ENCODE results near the gene LEFTY1.
A peak's percentile ranks its signal among the peaks of the same experiment; 100 is the strongest.
"Not testable (repeated sequence)": the region's sequence is repeated elsewhere in the genome, so short reads cannot be mapped to it uniquely, and the experiment has no call there.

LEFTY1 gene

GRCh38 chr1:225888898-225889601 lies at the start of gene LEFTY1:
LEFTY1 (minus strand) TSS chr1:225889146; CDS start chr1:225889066, 80 bp downstream.
- DNase-seq (ENCODE audit: extremely low read depth in 1 of 2, low read depth in 1 of 2) = no peak

DNA sequence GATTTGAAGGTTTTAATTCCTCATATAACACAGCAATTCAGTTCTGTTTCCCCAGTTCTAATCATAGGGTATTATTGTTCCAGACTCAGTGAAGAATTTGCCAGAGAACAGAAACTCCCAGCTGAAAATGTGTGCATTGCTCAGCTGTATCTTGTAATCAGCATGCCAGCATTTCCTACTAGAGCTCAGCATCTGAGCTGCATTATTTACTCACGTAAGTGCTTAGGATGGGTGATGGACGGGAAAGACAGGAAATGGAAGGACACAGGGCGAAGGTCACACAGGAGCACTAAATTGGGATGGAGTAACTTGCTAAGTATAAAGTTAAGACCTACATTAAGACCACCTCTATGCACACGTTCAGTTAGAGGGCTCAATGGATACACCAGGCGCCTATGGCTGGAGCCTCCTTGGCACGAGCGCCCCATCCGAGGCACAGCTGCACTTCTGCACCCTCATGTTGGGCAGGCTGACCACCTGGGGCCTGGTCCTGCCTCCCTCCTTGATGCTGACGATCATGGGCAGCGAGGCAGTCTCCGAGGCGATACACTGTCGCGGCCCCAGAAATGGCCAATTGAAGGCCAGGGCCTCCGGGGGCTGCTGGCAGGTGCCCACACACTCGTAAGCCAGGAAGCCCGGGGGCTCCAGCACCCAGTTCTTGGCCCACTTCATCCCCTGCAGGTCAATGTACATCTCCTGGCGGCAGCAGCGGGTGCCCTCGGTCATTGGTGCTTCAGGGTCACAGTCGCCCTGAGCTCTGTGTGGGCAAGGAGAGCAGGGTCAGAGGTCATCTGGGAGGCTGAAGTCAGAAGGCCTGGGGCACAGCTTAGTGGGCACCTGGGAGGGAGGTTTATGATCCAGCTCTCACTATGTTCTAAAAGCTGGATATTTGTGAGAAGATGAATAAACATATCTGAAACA lies 48.4 kb upstream of the LEFTY1 start:
- no peak for DNase-seq (ENCODE audit: extremely low read depth in 1 of 2, low read depth in 1 of 2)

DNA sequence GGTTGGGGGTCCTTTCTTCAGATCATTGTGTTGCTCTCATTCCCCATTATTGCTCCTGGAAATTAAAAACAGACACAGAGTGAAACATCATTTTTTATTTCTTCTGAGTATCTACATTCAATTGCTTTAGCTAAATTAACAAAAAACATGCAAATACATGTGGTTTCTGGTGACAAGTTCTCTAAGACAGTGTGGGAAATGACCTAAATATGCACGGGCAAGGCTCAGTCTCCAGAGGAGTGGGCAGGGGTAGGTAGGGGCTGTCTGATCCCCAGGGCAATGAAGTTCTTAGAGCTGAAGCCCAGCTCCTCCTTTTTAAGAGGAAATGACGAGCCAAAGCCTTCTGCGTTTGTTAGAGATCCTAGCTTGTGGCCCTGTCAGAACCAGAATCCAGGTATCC lies 47.6 kb upstream of the LEFTY1 start:
- no peak for DNase-seq (ENCODE audit: extremely low read depth in 1 of 2, low read depth in 1 of 2)

GRCh38 chr1:225936086-225936485 lies 47.1 kb upstream of the LEFTY1 start:
- not testable (repeated sequence) for DNase-seq (ENCODE audit: extremely low read depth in 1 of 2, low read depth in 1 of 2)

DNA sequence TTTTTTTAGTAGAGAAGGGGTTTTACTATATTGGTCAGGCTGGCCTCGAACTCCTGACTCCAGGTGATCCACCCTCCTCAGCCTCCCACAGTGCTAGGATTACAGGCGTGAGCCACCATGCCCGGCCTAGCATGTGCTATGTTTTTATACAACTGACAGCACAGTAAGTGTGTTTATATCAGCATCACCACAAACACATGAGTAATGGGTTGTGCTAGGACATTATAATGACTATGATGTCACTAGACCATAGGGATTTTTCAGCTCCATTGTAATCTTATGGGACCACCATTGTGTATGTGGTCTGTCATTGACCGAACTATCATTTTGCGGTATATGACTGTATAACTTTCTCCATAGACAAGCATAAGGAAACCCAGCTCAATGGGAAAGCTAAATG lies 45.8 kb upstream of the LEFTY1 start:
- no peak for DNase-seq (ENCODE audit: extremely low read depth in 1 of 2, low read depth in 1 of 2)

- DNase-seq (ENCODE audit: extremely low read depth in 1 of 2, low read depth in 1 of 2) = no peak
Measured at GRCh38 chr1:225933072-225933471, 44.1 kb upstream of the LEFTY1 start.

DNA sequence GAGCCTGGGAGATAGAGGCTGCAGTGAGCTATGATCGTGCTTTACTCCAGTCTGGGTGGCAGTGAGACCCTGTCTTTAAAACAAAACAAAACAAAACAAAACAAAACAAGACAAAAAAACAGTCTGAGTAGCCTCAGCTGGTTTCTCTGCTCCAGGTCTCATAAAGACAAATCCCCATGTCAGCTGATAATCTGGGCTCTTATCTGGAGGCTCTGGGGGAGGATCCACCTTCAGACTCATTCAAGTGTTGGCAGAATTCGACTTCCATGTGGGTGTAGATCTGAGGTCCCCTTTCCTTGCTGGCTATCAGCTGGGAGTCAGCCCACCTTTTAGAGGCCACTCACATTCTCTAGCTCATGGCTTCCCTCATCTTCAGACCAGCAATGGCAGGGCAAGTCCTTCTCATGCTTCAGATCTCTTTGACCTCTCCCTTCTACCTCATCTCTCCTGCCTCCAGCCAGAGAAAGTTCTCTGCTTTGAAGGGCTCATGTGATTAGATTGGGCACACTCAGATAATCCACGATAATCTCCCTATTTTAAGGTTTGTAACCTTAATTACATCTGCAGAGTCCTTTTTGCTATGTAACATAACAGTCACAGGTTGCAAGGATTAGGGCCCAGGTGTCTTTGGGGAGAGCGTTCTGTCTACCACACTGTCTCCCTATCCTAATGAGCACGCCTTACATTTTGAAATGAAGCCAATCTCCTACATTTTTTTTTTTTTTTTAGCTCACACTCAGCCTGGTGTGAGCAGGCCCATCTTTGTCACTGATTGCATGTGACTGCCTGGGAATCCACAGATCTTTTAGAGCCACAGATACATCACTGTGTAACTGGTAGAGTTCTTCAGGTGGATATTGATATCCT lies 42.6 kb upstream of the LEFTY1 start:
- no peak for DNase-seq (ENCODE audit: extremely low read depth in 1 of 2, low read depth in 1 of 2)

- no peak for DNase-seq (ENCODE audit: extremely low read depth in 1 of 2, low read depth in 1 of 2)
Measured at GRCh38 chr1:225930566-225930965, 41.6 kb upstream of the LEFTY1 start.

DNA sequence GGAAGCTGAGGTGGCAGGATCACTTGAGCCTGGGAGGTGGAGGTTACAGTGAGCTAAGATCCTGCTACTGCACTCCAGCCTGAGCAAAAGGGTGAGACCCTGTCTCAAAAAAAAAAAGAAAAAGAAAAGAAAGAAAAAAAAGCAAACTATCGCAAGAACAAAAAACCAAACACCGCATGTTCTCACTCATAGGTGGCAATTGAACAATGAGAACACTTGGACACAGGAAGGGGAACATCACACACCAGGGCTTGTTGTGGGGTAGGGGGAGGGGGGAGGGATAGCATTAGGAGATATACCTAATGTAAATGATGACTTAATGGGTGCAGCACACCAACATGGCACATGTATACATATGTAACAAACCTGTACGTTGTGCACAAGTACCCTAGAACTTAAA lies 40.5 kb upstream of the LEFTY1 start:
- DNase-seq (ENCODE audit: extremely low read depth in 1 of 2, low read depth in 1 of 2) = not testable (repeated sequence)

DNA sequence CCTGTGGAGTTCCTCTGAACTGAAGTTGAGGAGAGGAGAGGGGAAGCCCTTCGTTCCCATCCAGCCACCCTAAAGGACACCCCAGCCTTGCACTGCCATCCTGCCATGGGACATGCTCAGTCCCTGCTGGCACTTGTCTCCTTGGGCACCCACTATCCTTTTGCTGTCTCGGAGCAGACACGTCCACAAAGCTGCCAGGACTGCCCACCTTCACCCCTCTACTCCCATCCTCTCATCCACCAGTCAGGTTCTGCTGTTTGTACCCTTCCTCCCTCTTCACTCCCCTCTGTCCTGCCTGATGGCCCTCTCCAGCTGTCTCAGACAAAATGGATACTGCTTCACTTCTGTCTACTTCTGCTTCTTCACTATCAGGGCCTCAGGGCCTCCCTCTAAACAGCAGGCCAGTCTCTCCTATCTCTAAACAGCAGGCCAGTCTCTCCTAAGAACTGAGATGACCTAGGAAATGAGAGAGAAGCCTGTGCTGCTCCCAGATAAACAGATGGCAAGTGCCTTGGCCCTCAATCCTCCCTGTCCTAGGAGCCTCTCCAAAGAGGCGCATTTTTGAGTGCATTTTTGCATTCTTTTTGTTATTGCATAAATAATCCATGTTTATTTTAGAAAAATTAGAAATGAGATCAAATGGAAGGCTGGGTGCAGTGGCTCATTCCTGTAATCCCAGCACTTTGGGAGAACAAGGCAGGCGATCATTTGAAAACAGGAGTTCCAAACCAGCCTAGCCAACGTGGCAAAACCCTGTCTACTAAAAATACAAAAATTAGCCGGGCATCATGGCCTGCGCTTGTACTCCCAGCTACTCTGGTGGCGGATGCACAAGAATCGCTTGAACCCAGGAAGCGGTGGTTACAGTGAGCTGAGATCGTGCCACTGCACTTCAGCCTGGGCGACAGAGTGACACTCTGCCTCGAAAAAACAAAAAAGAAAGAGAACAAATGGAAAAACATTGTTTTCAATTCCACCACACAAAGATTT lies 39.5 kb upstream of the LEFTY1 start:
- no peak for DNase-seq (ENCODE audit: extremely low read depth in 1 of 2, low read depth in 1 of 2)

- no peak for DNase-seq (ENCODE audit: extremely low read depth in 1 of 2, low read depth in 1 of 2)
Measured at GRCh38 chr1:225926551-225927113, 37.7 kb upstream of the LEFTY1 start.

GRCh38 chr1:225923692-225924555 lies 35.0 kb upstream of the LEFTY1 start, which contains the start of gene PYCR2:
PYCR2 (minus strand) TSS chr1:225924250; CDS start chr1:225924110, 140 bp downstream.
- DNase-seq (ENCODE audit: extremely low read depth in 1 of 2, low read depth in 1 of 2) = peak; percentile 90 to 95

DNA sequence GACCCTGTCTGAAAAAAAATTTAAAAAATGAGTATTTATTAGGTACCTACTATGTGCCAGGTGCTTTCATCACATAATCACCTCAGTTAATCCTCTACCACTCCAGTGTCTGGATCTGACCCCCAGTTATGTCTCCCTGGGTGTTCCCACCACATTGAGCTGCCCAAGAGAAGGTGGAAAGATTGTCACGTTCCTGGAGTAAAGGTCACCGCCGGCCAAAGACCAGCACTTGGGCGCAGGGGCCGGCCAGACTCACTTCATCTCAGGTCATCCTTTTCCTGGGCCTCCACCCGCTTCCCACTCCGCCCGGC lies 34.4 kb upstream of the LEFTY1 start:
- DNase-seq (ENCODE audit: extremely low read depth in 1 of 2, low read depth in 1 of 2) = no peak

GRCh38 chr1:225921734-225922709 lies 33.1 kb upstream of the LEFTY1 start:
- no peak for DNase-seq (ENCODE audit: extremely low read depth in 1 of 2, low read depth in 1 of 2)

DNA sequence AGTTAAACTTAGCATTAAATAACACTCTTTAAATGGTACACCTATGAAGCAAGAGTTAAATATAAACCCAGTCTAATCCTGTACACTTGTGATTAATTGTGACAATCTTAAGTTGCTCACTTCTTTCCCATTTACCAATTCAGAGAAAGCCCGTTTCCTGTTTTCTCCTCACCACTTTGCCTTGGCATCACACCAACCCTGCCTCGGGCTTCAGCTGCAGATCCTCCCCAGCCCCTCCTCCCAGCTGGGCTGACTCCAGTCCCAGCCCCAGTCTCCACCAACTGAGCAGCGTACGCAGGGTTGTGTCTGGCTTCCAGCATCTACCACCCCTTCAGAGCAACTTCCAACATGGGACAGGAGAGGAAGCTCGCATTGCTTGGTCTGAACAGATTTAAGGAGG lies 31.0 kb upstream of the LEFTY1 start:
- DNase-seq (ENCODE audit: extremely low read depth in 1 of 2, low read depth in 1 of 2) = no peak

- DNase-seq (ENCODE audit: extremely low read depth in 1 of 2, low read depth in 1 of 2) = no peak
Measured at GRCh38 chr1:225918280-225918679, 29.3 kb upstream of the LEFTY1 start.

DNA sequence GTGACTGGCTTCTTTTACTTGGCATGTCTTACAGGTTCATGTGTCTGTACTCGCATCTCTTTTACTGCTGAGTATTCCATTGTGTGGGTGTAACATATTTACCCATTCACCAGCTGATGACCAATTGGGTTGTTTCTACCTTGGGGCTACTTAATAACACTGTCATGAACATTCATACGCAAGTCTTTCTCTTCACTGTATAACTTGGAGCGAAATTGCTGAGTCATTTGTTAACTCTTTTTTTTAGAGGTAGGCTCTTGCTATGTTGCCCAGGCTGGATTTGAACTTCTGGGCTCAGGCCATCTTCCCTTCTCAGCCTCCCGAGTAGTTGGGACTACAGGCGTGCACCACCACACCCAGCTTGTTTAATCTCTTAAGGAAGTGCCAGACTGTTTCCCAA lies 28.6 kb upstream of the LEFTY1 start:
- DNase-seq (ENCODE audit: extremely low read depth in 1 of 2, low read depth in 1 of 2) = no peak

GRCh38 chr1:225917101-225917500 lies 28.2 kb upstream of the LEFTY1 start:
- no peak for DNase-seq (ENCODE audit: extremely low read depth in 1 of 2, low read depth in 1 of 2)
